ENCODE data around the gene CARD11. TPM values are rescaled to one million over a fixed set of nuclear protein-coding genes. Genes with fewer than 3 reads are reported as not detected.

Gene CARD11
- polyA plus RNA-seq, 1 of the 3 experiments (the other 2 are of a cell fraction) = not detected

- H3K4me2 ChIP-seq = no peak overlapping the region
- CTCF ChIA-PET = interaction anchor here (0.8 to 1.8 kb wide), 2 partner anchors 10 to 17 kb away, joined by 3 to 4 read pairs; no protein-coding TSS in a partner anchor
Observed at GRCh38 chr7:3011211-3011852, 32.3 kb downstream of the CARD11 start.

GRCh38 chr7:3010161-3010560 is 33.5 kb downstream of the CARD11 start:
- ChIA-PET CTCF (no interaction called here), POLR2A (no interaction called here)
- H3K27me3 ChIP-seq (ENCODE audit: insufficient read depth) = no peaks in the 10 kb centered on the region
- no peak overlapping the region for H3K27ac ChIP-seq (ENCODE audit: low read depth in 2 of 2, low read length in 1 of 2)
- no peak overlapping the region for H3K4me3 ChIP-seq (ENCODE audit: low read depth in 2 of 2, low read length in 1 of 2)
- H3K9me2 ChIP-seq = no peaks in the 10 kb centered on the region
- H3F3A ChIP-seq (replicated peaks; ENCODE audit: insufficient read depth) = no peaks in the 10 kb centered on the region
- H3K4me1 ChIP-seq (ENCODE audit: control insufficient read depth in 1 of 2, insufficient read depth in 2 of 2, low read depth in 1 of 2, low read length in 1 of 2) = no peaks in the 10 kb centered on the region; a peak in 1 of 4 replicates
- H3K36me3 ChIP-seq (replicated peaks in 1 of 2; ENCODE audit: control insufficient read depth in 1 of 2, insufficient read depth in 2 of 2, low read length in 1 of 2) = no peaks in the 10 kb centered on the region
- H2AFZ ChIP-seq (ENCODE audit: low read depth) = no peak overlapping the region
- WGBS (ENCODE audit: low lambda C conversion rate) = 48% methylated on average over 7 of the region's 7 CpGs
- no peak overlapping the region for H3K9ac ChIP-seq
- TF ChIP-seq USF1 (IDR thresholded peaks at IDR 0.05; ENCODE audit: borderline replicate concordance, low read depth) (no peak), FOSL2 (IDR thresholded peaks at IDR 0.05; ENCODE audit: borderline replicate concordance, low read depth) (no peak), USF2 (IDR thresholded peaks at IDR 0.05; ENCODE audit: borderline replicate concordance, low read depth, low read length) (no peak), JUND (IDR thresholded peaks at IDR 0.05) (no peak), RCOR1 (IDR thresholded peaks at IDR 0.05; ENCODE audit: low read length) (no peak), POLR2AphosphoS5 (IDR thresholded peaks at IDR 0.05; ENCODE audit: low read depth, low read length) (no peak), EZH2phosphoT487 (IDR thresholded peaks at IDR 0.05; ENCODE audit: borderline replicate concordance, low read depth) (no peak), RFX5 (IDR thresholded peaks at IDR 0.05; ENCODE audit: low read length) (no peak), NFIC (IDR thresholded peaks at IDR 0.05; ENCODE audit: borderline replicate concordance) (no peak), RAD21 (IDR thresholded peaks at IDR 0.05; ENCODE audit: low read length) (no peak), TAF1 (IDR thresholded peaks at IDR 0.05; ENCODE audit: borderline replicate concordance, low read depth, low read length) (no peak), SIN3A (IDR thresholded peaks at IDR 0.05; ENCODE audit: borderline replicate concordance, low read depth, low read length) (no peak), SMC3 (IDR thresholded peaks at IDR 0.05; ENCODE audit: low read depth, low read length) (no peak), ZBTB33 (IDR thresholded peaks at IDR 0.05; ENCODE audit: borderline replicate concordance, low read depth) (no peak)
- TF ChIP-seq, protein P1, sequence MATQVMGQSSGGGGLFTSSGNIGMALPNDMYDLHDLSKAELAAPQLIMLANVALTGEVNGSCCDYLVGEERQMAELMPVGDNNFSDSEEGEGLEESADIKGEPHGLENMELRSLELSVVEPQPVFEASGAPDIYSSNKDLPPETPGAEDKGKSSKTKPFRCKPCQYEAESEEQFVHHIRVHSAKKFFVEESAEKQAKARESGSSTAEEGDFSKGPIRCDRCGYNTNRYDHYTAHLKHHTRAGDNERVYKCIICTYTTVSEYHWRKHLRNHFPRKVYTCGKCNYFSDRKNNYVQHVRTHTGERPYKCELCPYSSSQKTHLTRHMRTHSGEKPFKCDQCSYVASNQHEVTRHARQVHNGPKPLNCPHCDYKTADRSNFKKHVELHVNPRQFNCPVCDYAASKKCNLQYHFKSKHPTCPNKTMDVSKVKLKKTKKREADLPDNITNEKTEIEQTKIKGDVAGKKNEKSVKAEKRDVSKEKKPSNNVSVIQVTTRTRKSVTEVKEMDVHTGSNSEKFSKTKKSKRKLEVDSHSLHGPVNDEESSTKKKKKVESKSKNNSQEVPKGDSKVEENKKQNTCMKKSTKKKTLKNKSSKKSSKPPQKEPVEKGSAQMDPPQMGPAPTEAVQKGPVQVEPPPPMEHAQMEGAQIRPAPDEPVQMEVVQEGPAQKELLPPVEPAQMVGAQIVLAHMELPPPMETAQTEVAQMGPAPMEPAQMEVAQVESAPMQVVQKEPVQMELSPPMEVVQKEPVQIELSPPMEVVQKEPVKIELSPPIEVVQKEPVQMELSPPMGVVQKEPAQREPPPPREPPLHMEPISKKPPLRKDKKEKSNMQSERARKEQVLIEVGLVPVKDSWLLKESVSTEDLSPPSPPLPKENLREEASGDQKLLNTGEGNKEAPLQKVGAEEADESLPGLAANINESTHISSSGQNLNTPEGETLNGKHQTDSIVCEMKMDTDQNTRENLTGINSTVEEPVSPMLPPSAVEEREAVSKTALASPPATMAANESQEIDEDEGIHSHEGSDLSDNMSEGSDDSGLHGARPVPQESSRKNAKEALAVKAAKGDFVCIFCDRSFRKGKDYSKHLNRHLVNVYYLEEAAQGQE (IDR thresholded peaks at IDR 0.05; ENCODE audit: low read depth, low read length) = no peak
- DNase-seq = no peak
- no peaks in the 10 kb centered on the region for H3K9me3 ChIP-seq
- H4K20me1 ChIP-seq (ENCODE audit: insufficient read depth) = no peaks in the 10 kb centered on the region
- no peak overlapping the region for H3K4me2 ChIP-seq
- H3K79me2 ChIP-seq (ENCODE audit: insufficient read depth) = no peaks in the 10 kb centered on the region

More at GRCh38 chr7:3011211-3011852, 32.3 kb downstream of the CARD11 start:
- no peaks in the 10 kb centered on the region for H4K20me1 ChIP-seq (ENCODE audit: insufficient read depth)
- POLR2A ChIA-PET = no interaction called here
- no peaks in the 10 kb centered on the region for H3K9me2 ChIP-seq
- H3K4me3 ChIP-seq (ENCODE audit: low read depth in 2 of 2, low read length in 1 of 2) = no peak overlapping the region
- no peaks in the 10 kb centered on the region for H3K36me3 ChIP-seq (replicated peaks in 1 of 2; ENCODE audit: control insufficient read depth in 1 of 2, insufficient read depth in 2 of 2, low read length in 1 of 2)
- WGBS (ENCODE audit: low lambda C conversion rate) = 50% methylated on average over 5 of the region's 5 CpGs
- H3K27ac ChIP-seq (ENCODE audit: low read depth in 2 of 2, low read length in 1 of 2) = no peak overlapping the region
- no peak overlapping the region for H2AFZ ChIP-seq (ENCODE audit: low read depth)
- no peak for TF ChIP-seq ELF1 (IDR thresholded peaks at IDR 0.05)
- TF ChIP-seq MXI1 (IDR thresholded peaks at IDR 0.05; ENCODE audit: low read depth, low read length) = no peak
- TF ChIP-seq SMC3 (IDR thresholded peaks at IDR 0.05; ENCODE audit: low read depth, low read length) = no peak
- no peak for TF ChIP-seq NRF1 (IDR thresholded peaks at IDR 0.05; ENCODE audit: low read depth, low read length)
- TF ChIP-seq MEF2A (IDR thresholded peaks at IDR 0.05; ENCODE audit: borderline replicate concordance, low read depth) = no peak
- H3K4me1 ChIP-seq (ENCODE audit: control insufficient read depth in 1 of 2, insufficient read depth in 2 of 2, low read depth in 1 of 2, low read length in 1 of 2) = no peaks in the 10 kb centered on the region; a peak in 1 of 4 replicates
- no peaks in the 10 kb centered on the region for H3K9me3 ChIP-seq
- DNase-seq = no peak
- no peaks in the 10 kb centered on the region for H3K79me2 ChIP-seq (ENCODE audit: insufficient read depth)
- no peaks in the 10 kb centered on the region for H3F3A ChIP-seq (replicated peaks; ENCODE audit: insufficient read depth)
- H3K9ac ChIP-seq = no peak overlapping the region
- H3K27me3 ChIP-seq (ENCODE audit: insufficient read depth) = no peaks in the 10 kb centered on the region

Measured in SK-N-SH (cell line).